SH-SY5Y (cell line): ENCODE results near the gene ACOT7.

Experiments
- GATA2 ChIP-seq: IDR thresholded peaks from 2 replicates; pipeline ENCODE4 v1.6.1; 2011; ENCODE audit warnings: mild to moderate bottlenecking, low read depth, low read length
- GATA3 ChIP-seq: IDR thresholded peaks from 2 replicates; pipeline ENCODE4 v1.6.1; 2011; ENCODE audit warnings: low read depth, mild to moderate bottlenecking, low read length, moderate library complexity

Gene ACOT7

GRCh38 chr1:6380037-6380436 is 13.5 kb downstream of the ACOT7 start:
- no peak for TF ChIP-seq GATA2
- TF ChIP-seq GATA3 = no peak

DNA sequence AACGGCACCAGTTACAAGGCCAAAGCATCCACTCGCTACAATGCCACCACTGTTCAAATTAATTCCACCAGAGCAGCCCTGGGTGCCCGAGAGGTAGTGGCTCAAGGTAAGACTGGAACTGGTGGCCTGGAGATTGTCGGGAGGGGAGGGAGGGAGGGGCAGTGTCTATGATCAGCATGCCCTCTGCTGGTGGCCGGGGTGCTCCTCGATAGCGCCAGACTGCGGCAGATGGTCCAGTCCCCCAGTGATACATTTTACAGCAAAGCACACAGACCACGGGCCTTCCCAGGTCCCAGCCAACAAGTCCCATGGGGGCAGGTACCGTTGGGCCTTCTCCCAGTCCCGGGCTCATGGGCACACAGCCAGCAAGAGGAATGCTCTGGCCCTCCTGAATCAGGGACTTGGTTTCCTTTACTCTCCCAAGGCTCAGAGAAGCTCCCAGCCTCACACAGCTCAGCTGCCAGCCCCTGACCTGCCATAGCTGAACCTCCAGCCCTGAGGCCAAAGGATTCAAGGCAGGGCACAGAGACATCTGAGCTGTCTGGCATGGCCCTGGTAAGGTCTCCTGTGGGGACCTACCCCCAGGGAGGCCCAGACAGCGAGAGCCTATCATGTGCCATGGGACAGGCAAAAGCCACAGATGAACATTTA is 15.3 kb downstream of the ACOT7 start:
- no peak for TF ChIP-seq GATA2
- no peak for TF ChIP-seq GATA3

GRCh38 chr1:6373961-6374720 is 19.4 kb downstream of the ACOT7 start:
- TF ChIP-seq GATA2 (no peak), GATA3 (no peak)

GRCh38 chr1:6370006-6370405 is 23.6 kb downstream of the ACOT7 start:
- TF ChIP-seq GATA3 (no peak), GATA2 (no peak)

DNA sequence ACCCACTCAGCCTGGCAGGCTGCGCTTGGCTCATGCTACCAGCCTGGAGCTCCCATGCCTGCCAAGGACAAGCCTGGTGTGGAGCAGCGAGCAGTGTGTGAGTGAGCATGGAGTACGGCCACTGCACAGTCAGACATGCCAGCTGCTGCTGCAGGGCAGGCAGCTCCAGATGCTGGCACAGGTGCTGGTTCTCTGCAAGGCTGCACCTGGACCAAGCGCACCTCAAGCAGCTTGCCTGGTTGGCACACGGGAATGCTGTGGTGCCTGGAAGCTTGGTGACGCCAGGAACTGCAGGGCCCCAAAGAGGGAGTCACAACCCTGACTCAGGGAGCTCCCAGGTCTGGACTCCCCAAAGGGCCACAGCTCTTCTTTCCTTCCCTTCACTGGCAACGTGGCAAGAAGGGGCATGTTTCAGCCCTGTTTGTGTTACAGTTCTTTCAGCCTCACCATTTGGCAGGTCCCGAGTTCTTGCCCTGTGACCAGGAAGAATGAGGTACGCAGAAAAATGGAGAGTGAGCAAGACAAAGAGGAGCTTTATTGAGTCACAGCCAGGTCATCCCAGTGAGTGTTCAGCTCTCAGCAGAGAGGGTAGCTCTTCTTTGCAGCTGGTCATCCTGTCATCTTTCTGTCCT is 26.1 kb downstream of the ACOT7 start:
- TF ChIP-seq GATA3 (no peak), GATA2 (no peak)

DNA sequence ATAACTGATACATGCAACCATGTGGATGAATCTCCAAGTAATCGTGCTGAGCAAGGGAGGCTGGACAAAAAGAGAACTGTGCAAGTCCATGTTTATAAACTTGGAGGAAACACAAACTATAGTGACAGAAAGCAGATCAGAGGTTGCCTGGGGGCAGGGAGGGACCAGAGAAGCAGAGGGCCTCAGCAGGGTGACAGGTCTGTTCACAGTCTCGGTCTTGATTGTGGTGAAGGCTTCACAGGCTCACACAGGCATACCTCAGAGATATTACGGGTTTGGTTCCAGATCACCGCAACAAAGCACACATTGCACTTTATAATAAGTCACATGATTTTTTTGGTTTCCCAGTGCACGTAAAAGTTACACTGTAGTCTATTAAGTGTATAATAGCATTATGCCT is 28.5 kb downstream of the ACOT7 start:
- TF ChIP-seq GATA3 (no peak), GATA2 (no peak)

GRCh38 chr1:6361124-6361775 is 32.3 kb downstream of the ACOT7 start:
- TF ChIP-seq GATA2 (no peak), GATA3 (no peak)

DNA sequence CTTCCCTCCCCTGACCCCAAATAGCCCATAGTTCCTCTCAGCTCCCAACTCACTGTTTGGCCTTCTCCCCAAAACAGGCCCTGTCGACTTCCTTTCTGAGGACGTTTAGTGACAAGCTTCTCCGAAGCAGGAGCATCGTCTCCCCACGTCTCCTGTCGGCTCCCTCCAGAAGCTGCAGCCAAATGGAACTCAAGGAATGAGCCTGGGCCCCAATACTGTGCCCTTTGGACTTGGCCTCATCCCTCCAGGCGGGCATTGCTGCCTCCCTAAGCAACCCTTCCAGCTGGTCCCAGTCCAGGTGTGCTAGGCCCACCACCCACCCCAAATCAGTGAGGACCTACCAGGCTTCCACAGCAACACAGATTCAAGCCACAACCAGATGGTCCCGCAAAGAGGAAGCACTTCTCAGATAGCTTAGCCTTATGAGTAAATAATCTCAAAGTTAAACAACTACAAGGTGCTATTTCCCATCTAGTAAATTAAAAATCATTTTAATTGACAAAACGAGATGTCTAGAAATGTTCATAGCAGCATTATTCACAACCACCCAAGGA is 33.0 kb downstream of the ACOT7 start:
- TF ChIP-seq GATA2 = no peak
- TF ChIP-seq GATA3 = no peak

DNA sequence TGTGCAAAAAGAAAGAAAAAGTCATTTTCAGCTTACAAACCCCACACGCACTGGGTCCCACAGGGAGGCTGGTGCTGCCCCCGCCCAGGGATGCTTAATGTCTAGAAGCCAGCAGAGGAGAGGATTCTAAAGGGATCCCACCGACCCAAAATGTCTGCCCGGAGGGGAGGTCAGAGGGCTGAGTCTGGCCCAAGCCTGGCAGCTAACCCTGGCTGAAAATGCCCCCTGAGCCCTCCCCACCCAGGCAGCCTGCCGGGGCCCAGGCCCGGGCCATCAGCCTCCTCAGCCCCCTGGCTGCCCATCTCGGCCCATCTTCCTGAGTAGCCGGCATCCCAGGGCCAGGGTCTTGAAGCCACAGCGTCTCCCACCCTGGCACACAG is 33.5 kb downstream of the ACOT7 start:
- TF ChIP-seq GATA2 = no peak
- no peak; the same call in 1 of the 2 replicates for TF ChIP-seq GATA3

DNA sequence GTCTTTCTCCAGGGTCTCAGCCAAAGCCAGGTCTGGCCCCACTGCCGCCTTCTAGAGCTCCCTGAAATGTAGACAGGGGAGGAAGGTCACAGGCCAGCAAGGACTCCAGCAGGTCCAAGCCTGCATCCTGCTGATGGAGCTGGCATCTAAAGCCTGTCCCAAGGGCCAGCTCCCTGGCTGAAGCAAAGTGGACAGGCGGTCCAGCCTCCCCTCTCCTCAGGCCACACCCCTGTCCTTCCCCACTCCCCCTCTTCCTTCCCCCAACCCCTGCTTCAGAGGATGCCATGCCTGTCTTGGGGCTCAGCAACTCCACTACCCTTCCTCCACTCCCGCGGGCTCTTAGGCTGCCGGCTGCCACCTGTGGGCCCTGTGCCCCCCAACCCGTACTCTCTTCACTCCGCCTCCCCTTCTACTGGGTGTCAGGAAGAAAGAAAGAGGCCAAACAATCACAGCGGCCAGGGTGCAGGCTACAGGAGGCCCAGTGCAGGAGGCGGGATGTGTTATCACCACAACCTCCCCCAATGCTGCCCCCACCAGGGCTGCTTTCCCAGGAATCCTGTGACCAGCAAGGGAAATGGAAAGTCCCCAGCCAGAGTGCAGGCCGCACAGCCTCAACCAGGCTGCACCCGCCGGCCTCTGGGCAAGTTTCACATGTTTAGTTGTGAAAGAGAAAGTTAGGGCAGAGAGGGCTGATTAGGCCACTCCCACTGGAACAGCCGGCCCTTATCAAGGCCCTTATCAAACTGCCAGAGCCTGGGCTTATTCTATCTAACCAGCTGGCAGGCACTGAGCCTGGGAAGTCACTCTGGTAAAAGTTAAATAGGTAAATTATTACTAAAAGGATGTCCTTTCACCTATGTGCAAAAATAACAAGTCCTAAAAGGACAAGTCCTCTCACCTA is 34.1 kb downstream of the ACOT7 start:
- TF ChIP-seq GATA2 (peak; percentile 99), GATA3 (no peak; the same call in 1 of the 2 replicates)

DNA sequence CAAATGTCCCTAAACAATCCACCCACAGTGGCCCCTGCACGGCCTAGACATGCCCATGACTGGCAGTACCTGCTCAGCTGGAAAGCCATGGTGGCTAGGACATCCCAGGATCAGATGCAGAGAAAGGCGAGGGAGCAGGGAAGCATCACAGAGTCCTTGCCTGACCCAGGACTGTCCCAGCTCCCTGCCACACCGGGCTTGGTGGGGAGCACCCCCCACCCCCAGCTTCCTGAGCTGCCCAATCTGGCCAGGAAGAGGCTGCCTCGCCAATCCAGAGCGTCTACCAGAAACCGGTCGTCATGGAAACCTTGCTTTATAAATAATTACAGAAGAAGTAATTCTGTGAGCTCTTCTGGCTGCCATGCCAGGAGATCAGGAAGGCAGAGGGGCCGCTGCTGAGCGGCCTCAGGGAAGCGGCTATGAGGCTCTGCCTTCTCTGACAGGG is 34.8 kb downstream of the ACOT7 start:
- TF ChIP-seq GATA3 (no peak), GATA2 (no peak)

DNA sequence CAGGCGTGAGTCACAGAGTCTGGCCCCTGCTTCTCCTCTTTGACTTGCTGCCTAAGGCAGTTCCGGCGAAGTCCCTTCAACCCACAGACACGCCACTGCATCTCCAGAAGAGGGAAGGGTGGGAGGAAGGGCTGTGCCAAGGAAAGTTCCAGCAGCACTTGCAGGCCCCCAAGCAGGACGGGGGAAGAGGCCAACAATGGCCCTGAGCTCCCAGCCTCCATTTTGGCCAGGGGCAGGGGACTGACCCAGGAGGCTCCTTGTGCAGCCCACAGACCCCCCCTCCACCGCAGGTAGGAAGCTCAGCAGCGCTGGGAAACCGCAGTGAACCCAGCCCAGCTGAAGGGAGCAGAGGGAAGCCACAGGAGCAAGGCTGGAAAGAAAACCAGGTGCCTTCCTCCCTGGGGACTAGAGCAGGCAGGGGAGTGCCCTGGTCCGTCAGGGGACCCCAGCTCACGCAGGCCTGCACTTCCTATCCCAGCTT is 35.4 kb downstream of the ACOT7 start:
- no peak for TF ChIP-seq GATA2

- TF ChIP-seq GATA3 = no peak
- no peak for TF ChIP-seq GATA2
Measured at GRCh38 chr1:6357243-6357936, 36.2 kb downstream of the ACOT7 start.
